HG03571 (cell line): ENCODE results near the gene CBR3.
"Not testable (repeated sequence)": the region's sequence is repeated elsewhere in the genome, so short reads cannot be mapped to it uniquely, and the experiment has no call there.

Experiments
- ATAC-seq: cut with Tn5 transposase; IDR thresholded peaks from one replicate; pipeline ENCODE4 v1.9.1; 2021; ENCODE audit not compliant: unreplicated experiment

CBR3 gene

GRCh38 chr21:36117286-36117741 lies 17.6 kb upstream of the CBR3 start:
- ATAC-seq: no peak

DNA sequence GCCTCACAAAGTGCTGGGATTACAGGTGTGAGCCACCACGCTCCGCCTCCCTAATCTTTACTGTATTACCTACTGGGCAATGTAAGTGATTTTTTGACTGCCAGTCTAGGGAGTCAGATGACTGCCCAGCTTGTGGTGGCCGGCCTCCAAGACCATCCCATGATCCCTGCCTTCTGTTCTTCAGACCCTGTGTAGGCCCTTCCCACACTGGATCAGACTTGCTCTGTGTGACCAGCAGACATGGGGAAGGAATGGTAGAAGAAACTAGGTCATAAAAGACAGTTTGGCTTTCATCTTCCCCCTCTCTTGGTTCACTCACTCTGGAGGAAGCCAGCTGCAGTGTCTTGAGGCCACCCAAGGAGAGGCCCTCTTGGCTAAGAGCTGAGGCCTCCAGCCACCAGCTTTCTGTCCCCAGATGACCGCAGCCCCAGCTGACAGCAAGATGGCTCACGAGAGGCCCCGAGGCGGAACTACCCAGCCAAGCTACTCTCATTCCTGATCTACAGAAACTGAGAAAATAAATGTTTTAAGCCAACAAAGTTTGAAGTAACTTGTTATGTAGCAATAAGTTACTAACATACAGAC lies 14.5 kb upstream of the CBR3 start:
- ATAC-seq: no peak

DNA sequence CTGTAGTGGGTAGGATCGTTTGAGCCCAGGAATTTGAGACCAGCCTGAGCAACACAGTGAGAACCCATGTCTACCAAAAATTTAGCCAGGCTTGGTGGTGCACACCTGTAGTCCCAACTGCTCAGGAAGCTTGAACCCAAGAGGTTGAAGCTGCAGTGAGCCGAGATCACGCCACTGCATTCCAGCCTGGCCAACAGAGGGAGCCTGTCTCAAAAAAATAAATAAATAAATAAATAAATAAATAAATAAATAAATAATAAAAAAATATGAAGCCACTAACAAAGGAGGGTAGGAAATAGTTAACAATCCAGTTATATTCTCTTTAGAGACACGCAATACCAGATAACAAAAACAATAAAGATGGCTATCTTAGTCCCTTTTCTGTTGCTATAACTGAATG lies 11.9 kb upstream of the CBR3 start:
- no peak for ATAC-seq

- no peak for ATAC-seq
Measured at GRCh38 chr21:36124395-36124794, 10.5 kb upstream of the CBR3 start.

DNA sequence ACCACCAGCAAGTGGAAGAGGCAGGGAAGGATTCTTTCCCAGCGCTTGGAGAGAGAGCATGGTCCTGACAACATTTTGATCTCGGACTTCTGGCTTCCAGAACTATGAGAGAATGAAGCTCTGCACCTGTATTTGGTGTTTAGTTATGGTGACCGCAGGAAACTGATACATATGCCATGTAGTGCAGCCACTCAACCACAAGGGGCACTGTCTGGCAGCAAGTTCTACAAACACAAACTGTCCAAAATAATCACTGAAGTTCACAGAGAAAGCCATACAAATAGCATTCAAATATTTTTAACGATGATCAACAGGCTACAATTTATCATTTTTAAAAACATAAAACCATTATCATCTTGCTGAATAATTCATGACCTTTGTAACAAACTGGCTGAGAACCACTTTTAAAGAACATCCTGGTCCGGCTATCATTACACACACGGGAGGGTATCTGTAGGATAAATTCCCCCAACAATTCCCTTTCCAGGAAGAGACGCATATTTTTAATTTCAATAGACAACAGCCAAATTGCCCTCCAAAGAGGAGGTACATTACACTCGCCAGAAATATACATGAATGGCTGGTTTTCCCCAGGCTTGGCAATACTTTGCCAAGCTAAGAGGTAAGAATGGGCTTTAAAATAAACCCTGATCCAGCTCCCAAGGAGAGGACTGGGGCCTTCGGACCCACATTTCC lies 9.2 kb upstream of the CBR3 start:
- ATAC-seq: no peak

DNA sequence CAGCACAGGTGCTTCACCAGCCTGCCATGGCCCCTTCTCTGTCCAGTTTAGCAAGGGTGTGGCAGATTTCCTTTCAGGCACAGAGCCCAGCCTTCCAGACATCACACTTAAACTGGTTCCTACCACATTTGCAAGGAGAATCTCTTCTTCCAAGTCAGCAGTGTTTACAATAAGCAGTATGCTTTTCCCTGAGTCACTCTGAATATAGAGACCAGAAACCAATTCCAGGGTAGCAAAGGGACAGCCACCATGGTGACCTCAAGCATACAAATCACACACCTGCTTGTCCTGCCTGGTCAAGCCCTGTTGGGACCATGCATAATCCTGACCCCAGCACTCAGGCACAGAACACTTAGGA lies 8.7 kb upstream of the CBR3 start:
- ATAC-seq: no peak

GRCh38 chr21:36126621-36127110 lies 8.2 kb upstream of the CBR3 start:
- ATAC-seq: no peak

- ATAC-seq: no peak
Measured at GRCh38 chr21:36127250-36127904, 7.5 kb upstream of the CBR3 start.

GRCh38 chr21:36127977-36128376 lies 6.9 kb upstream of the CBR3 start:
- ATAC-seq: no peak

GRCh38 chr21:36129219-36129618 lies 5.7 kb upstream of the CBR3 start:
- no peak for ATAC-seq

GRCh38 chr21:36130414-36130762 lies 4.5 kb upstream of the CBR3 start:
- ATAC-seq: not testable (repeated sequence)

DNA sequence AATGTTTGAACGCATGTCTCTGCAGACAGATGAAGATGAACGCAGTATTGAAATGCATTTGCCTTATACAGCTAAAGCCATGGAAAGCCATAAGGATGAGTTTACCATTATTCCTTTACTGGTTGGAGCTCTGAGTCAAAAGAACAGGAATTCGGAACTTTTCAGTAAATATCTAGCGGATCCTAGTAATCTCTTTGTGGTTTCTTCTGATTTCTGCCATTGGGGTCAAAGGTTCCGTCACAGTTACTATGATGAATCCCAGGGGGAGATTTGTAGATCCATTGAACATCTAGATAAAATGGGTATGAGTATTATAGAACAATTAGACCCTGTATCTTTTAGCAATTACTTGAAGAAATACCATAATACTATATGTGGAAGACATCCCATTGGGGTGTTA lies 4.0 kb upstream of the CBR3 start:
- ATAC-seq: not testable (repeated sequence)

DNA sequence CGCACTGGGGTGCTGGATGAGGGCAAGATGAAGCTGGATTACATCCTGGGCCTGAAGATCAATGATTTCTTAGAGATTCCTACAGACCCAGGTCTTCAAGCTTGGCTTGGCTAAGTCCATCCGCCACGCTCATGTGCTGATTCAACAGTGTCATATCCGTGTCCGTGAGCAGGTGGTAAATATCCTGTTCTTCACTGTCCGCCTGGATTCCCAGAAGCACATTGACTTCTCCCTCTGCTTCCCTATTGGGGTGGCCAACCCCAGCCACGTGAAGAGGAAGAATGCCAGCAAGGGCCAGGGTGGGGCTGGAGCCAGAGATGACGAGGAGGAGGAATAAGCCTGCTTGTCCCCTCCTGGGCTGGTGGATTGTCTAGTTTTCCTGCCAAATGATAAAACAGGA lies 2.2 kb upstream of the CBR3 start:
- no peak for ATAC-seq

GRCh38 chr21:36135391-36136102 lies 668 bp downstream of the CBR3 start:
- no peak for ATAC-seq

DNA sequence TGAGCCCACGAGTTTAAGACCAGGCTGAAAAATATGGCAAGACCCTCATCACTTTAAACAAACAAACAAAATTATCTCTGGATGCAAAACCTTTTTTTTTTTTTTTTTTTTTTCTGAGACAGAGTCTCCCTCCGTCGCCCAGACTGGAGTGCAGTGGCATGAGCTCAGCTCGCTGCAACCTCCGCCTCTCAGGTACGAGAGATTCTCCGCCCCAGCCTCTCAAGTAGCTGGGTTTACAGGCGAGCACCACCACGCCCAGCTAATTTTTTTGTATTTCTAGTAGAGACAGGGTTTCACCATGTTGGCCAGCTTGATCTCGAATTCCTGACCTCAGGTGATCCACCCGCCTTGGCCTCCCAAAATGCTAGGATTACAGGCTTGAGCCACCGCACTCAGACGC lies 4.9 kb downstream of the CBR3 start:
- not testable (repeated sequence) for ATAC-seq

DNA sequence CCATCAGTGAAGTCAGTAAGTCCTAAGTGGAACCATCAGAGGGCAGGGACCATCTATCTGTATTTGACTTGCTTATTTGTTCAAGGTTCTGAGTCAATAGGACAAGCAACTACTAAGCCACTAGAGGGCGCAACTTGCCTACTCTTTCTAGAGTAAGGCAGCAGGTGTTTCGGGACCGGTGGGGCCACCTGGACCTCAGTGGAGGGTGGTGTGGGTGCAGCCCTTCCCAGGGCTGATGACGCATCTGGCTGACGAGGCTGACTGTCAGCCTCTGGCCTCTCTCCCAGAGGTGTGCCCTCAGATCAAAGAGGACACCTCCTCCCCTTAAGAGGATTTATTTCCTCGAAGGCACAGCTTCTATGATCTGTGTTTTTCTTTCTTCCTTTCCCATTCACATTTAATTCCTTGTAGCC lies 6.6 kb downstream of the CBR3 start:
- ATAC-seq: no peak

- not testable (repeated sequence) for ATAC-seq
Measured at GRCh38 chr21:36144233-36144632, 9.4 kb downstream of the CBR3 start.

GRCh38 chr21:36145259-36145658 lies 10.4 kb downstream of the CBR3 start:
- ATAC-seq: no peak

- ATAC-seq: no peak
Measured at GRCh38 chr21:36147911-36148310, 13.0 kb downstream of the CBR3 start.

GRCh38 chr21:36148886-36149285 lies 14.0 kb downstream of the CBR3 start:
- no peak for ATAC-seq

DNA sequence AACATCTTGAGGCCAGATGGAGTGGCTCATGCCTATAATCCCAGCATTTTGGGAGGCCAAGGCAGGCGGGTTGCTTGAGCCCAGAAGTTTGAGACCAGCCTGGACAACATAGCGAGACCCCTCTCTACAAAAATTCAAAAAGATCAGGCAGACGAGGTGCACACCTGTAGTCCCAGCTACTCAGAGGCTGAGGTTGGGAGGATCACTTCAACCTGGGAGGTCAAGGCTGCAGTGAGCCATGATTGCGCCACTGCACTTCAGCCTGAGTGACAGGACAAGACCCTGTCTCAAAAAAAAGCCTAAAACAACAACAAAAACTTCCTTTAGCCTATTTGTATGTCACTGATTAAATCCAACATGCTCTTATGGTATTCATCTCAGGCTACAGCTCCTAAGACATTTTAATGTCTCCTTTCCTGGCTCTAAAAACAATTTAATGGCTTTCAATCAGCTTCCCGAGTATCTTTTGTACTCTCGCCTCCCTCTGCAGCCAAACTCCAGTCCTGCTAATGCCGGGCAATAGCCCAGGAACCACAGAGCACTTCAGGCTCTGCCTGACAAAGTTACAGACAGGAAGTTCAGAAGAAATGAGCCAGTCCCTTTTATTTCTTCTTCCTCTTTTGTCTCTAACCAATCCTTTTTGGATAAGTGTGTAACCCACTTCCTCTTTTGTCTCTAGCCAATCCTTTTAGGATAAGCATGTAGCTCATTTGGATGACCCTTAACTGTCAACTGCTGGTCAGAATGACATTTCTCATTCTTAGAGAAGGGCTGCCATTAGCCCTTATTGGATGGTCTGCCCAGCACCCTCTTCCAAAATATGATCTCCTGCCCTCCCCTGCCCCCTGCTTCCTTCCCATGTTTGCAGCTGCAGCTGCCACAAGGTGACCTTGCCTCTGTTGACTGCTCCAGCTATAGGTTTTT lies 15.2 kb downstream of the CBR3 start:
- ATAC-seq: peak; percentile 69
